ENCODE results near the gene TBXAS1.

DNA sequence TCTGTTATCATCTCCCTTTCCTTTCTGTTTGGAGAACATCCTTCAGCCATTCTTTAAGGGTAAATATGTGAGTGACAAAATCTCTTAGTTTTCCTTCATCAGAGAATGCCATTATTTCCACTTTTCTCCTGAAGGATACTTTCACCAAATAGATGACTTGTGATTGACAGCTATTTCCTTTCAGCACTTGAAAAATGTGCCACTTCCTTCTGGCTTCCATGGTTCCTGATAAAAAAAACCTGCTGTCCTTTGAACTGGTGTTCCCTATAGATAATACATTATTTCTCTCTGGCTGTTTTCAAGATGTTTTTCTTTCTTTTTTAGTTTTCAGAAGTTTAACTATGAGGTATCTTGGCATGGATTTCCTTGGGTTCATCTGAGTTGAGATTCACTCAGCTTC is 79.7 kb downstream of the TBXAS1 start:
- TF ChIP-seq CTCF (IDR thresholded peaks at IDR 0.05; ENCODE audit: insufficient read depth, low read length, poor library complexity, severe bottlenecking) (no peak), EZH2phosphoT487 (conservative IDR thresholded peaks at IDR 0.05; ENCODE audit: low read length) (no peak)
